HCT116 (cell line): ENCODE measurements around the gene SVIL. TPM values are rescaled to one million over a fixed set of nuclear protein-coding genes. Genes with fewer than 3 reads are reported as not detected.
"Not testable (repeated sequence)": the region's sequence is repeated elsewhere in the genome, so short reads cannot be mapped to it uniquely, and the experiment has no call there.

Experiments used
- ATAC-seq: fragments of 200-7000 bp; cut with Tn5 transposase; 2 replicates; pipeline ENCODE4 v1.9.1; 2020; ENCODE audit warnings: mild to moderate bottlenecking, moderate library complexity
- BruUV-seq: library from RNA; stranded (reverse); fragments of 400-500 nt; replicated peaks from 2 replicates; lab custom pipeline; 2021; lab: Mats Ljungman, UMichigan
- CTCF ChIA-PET: fragments of 300-600 bp; sonication (Branson Sonifier 250); formaldehyde crosslinking; loops from one replicate; lab custom pipeline; 2021; ENCODE audit warnings: antibody characterized with exemption; lab: Charles Lee
- POLR2A ChIA-PET: fragments of 300-600, 350-600 bp; sonication (Branson Sonifier 250); formaldehyde crosslinking; loops from one replicate; lab custom pipeline; 2021; ENCODE audit warnings: antibody characterized with exemption; lab: Charles Lee
- RAD21 ChIA-PET, 2 experiments: fragments of 300-600 bp; sonication (Branson Sonifier 250); formaldehyde crosslinking; loops; one replicate each; lab custom pipeline; 2023; ENCODE audit warnings: low total read pairs in 2 of 2; ENCODE audit not compliant: uncharacterized antibody in 2 of 2, unreplicated experiment in 2 of 2, low non-redundant PET in 1 of 2; lab: Charles Lee
- DNase-seq: peaks from one replicate; pipeline ENCODE4 v3.0.0-alpha.2; 2010; ENCODE audit warnings: low read depth, low spot score
- H2AFZ ChIP-seq: fragments of 200-600 bp; shearing (Covaris generic), sonication (generic); 2 replicates; pipeline ENCODE4 v1.6.1; 2017; ENCODE audit warnings: low read depth, mixed run types, mixed read lengths, antibody characterized with exemption, low read length; ENCODE audit not compliant: poor library complexity, severe bottlenecking
- H3K27ac ChIP-seq: 2 replicates; pipeline ENCODE4 v1.5.1; 2012; ENCODE audit warnings: low read depth, low read length
- H3K27me3 ChIP-seq: fragments of 200-600 bp; sonication (generic); 2 replicates; pipeline ENCODE4 v1.6.1; 2016; ENCODE audit warnings: mixed run types, low read length, mixed read lengths; ENCODE audit not compliant: insufficient read depth
- H3K36me3 ChIP-seq, 2 experiments: fragments of 200-500 bp in 1 of 2; fragments of 200-600 bp in 1 of 2; sonication (Bioruptor generic) in 1 of 2; sonication (generic) in 1 of 2; 2 replicates each; pipeline versions ENCODE4 v1.5.1 to v1.6.1; 2014 to 2016; ENCODE audit warnings: low read length in 2 of 2, inconsistent platforms in 1 of 2, mixed read lengths in 1 of 2, mixed run types in 1 of 2; ENCODE audit not compliant: insufficient read depth in 2 of 2, control insufficient read depth in 1 of 2
- H3K4me1 ChIP-seq, 2 experiments: fragments of 200-600 bp in 1 of 2; sonication (generic) in 1 of 2; 2 replicates each; pipeline versions ENCODE4 v1.5.1 to v1.6.1; 2012 to 2017; ENCODE audit warnings: low read length in 2 of 2, inconsistent platforms in 1 of 2, mild to moderate bottlenecking in 1 of 2, mixed read lengths in 1 of 2, mixed run types in 1 of 2, moderate library complexity in 1 of 2; ENCODE audit not compliant: insufficient read depth in 2 of 2, control insufficient read depth in 1 of 2
- H3K4me2 ChIP-seq: fragments of 200-600 bp; sonication (generic); 2 replicates; pipeline ENCODE4 v1.6.1; 2017; ENCODE audit warnings: mixed run types, low read length, mixed read lengths
- H3K4me3 ChIP-seq, 2 experiments: fragments of 200-600 bp in 1 of 2; sonication (generic) in 1 of 2; replicated peaks in 1 of 2; 2 replicates each; pipeline ENCODE4 v1.5.1; 2011 to 2016; ENCODE audit warnings: low read length in 2 of 2, control low read depth in 1 of 2, low read depth in 1 of 2, mild to moderate bottlenecking in 1 of 2, mixed read lengths in 1 of 2, mixed run types in 1 of 2
- H3K79me2 ChIP-seq: fragments of 200-600 bp; sonication (generic); 2 replicates; pipeline ENCODE4 v1.6.1; 2017; ENCODE audit warnings: mild to moderate bottlenecking, mixed run types, low read length, moderate library complexity, mixed read lengths; ENCODE audit not compliant: insufficient read depth
- H3K9ac ChIP-seq: fragments of 200-600 bp; sonication (generic); 2 replicates; pipeline ENCODE4 v1.6.1; 2016; ENCODE audit warnings: low read length, mixed read lengths
- H3K9me2 ChIP-seq: fragments of 200-600 bp; sonication (generic), shearing (Covaris generic); 2 replicates; pipeline ENCODE4 v1.6.1; 2017; ENCODE audit warnings: mixed run types, mild to moderate bottlenecking, moderate library complexity; ENCODE audit not compliant: insufficient read depth
- H3K9me3 ChIP-seq, 2 experiments: fragments of 200-500 bp in 1 of 2; fragments of 200-600 bp in 1 of 2; sonication (Bioruptor generic) in 1 of 2; sonication (generic) in 1 of 2; 2 replicates each; pipeline ENCODE4 v1.6.1; 2014 to 2017; ENCODE audit warnings: low read length in 2 of 2, mixed read lengths in 2 of 2, inconsistent platforms in 1 of 2, low read depth in 1 of 2, mild to moderate bottlenecking in 1 of 2, mixed run types in 1 of 2, moderate library complexity in 1 of 2; ENCODE audit not compliant: control insufficient read depth in 1 of 2, insufficient read depth in 1 of 2
- H4K20me1 ChIP-seq: fragments of 200-600 bp; sonication (generic), shearing (Covaris generic); 2 replicates; pipeline ENCODE4 v1.6.1; 2017; ENCODE audit warnings: mixed run types, mild to moderate bottlenecking, moderate library complexity; ENCODE audit not compliant: insufficient read depth
- intact Hi-C: fragments of 100-400 bp; cut with micrococcal nuclease; formaldehyde crosslinking; loops from 2 replicates; pipeline ENCODE4 v1.10.0; 2022
- total RNA-seq: library from RNA; stranded (reverse); gene quantifications from one replicate; pipeline ENCODE4 v1.2.1, GENCODE V29; 2021; ENCODE audit not compliant: unreplicated experiment
- TF ChIP-seq, protein P1 (sequence below), 3 experiments: fragments of 200-600 bp in 1 of 3; sonication (generic) in 1 of 3; IDR thresholded peaks in 2 of 3; conservative IDR thresholded peaks in 1 of 3; 2 replicates each; pipeline ENCODE4 v1.5.1; 2012 to 2017; ENCODE audit warnings: low read depth in 2 of 3, low read length in 2 of 3, antibody characterized with exemption in 1 of 3, borderline replicate concordance in 1 of 3, control low read depth in 1 of 3, mild to moderate bottlenecking in 1 of 3, mixed read lengths in 1 of 3, mixed run types in 1 of 3, moderate library complexity in 1 of 3; ENCODE audit not compliant: insufficient read depth in 1 of 3

The SVIL gene
- total RNA-seq, 1 experiment from 2014 or later, result 27.0 TPM

DNA sequence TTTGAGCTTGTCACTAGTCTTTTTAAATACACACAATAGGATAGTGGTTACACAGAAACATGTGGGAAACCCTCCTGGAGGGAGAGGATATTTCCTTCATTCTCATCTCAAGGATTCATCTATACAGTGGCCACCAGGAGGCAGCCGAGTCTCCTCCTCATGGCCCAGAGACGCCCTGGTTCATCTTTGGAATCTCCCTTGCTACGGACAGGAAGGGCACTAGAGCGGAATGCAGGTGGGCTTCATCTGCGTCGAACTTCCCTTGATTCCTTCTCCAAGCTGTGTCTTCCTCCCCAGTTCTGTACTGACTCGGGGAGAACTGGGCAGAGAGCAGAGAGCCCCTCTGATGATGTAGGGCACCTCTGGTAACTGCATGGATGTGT, 146.9 kb downstream of the SVIL start:
- intact Hi-C loops, result not testable (repeated sequence)

DNA sequence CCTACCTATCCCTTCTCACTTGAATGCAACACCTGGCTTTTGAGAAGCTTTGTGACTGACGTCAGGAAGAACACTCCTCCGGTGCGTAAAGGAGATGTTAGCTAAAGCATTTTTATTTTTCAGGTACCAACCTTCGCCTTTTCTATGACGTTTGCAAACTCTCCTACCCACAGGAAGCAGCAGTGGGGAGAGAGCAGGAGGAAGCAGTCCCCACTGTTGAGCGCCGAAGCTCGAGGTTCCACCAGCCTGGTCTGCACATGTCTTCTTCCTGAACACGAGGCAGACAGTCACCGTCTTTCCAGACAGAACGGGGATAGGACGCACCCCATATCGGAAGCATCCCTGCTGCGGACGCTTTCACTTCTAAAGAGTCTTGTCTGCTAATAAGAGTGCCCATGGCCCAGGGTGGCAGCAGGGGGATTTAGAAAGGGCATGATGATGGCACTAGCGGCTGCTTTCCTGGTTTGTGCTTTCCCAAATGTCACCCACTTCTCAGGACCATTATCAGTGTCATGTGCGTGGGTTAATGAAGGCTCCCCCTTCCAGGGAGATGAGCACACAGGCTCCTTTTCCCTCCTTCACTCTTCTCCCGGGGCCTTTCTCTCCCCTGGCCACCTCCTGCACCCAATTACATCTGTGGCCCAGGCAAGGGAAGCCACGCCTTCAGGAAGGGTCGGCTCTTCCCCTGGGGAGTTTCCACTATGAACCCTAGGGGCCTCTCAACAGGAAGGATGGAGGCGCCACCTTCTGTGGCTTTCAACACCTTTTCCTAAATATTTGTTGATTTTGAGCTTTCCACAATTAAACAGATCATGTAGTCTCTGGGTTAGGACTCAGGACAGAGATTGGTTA, 147.5 kb downstream of the SVIL start:
- H3K79me2 ChIP-seq, H2AFZ ChIP-seq, RAD21 ChIA-PET, POLR2A ChIA-PET, H3K4me1 ChIP-seq, H3K9me3 ChIP-seq, CTCF ChIA-PET, H4K20me1 ChIP-seq, H3K9me2 ChIP-seq, BruUV-seq, H3K4me2 ChIP-seq, H3K36me3 ChIP-seq, DNase-seq, H3K9ac ChIP-seq, intact Hi-C loops, H3K4me3 ChIP-seq, H3K27ac ChIP-seq, H3K27me3 ChIP-seq: not testable (repeated sequence)
- ATAC-seq, result peak; percentile 29; the same call in 1 of the 2 replicates

More for the DNA sequence above, 146.9 kb downstream of the SVIL start:
- TF ChIP-seq, protein P1, sequence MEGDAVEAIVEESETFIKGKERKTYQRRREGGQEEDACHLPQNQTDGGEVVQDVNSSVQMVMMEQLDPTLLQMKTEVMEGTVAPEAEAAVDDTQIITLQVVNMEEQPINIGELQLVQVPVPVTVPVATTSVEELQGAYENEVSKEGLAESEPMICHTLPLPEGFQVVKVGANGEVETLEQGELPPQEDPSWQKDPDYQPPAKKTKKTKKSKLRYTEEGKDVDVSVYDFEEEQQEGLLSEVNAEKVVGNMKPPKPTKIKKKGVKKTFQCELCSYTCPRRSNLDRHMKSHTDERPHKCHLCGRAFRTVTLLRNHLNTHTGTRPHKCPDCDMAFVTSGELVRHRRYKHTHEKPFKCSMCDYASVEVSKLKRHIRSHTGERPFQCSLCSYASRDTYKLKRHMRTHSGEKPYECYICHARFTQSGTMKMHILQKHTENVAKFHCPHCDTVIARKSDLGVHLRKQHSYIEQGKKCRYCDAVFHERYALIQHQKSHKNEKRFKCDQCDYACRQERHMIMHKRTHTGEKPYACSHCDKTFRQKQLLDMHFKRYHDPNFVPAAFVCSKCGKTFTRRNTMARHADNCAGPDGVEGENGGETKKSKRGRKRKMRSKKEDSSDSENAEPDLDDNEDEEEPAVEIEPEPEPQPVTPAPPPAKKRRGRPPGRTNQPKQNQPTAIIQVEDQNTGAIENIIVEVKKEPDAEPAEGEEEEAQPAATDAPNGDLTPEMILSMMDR (IDR thresholded peaks at IDR 0.05 in 2 of 3, conservative IDR thresholded peaks at IDR 0.05 in 1 of 3; ENCODE audit: borderline replicate concordance in 1 of 3, insufficient read depth in 1 of 3, low read depth in 2 of 3, low read length in 2 of 3), result peak in 1 of 3 experiments; percentile 31; a peak in 2 of 6 replicates
- H3K27me3 ChIP-seq, POLR2A ChIA-PET, H3K27ac ChIP-seq, H3K4me2 ChIP-seq, BruUV-seq, CTCF ChIA-PET, H3K36me3 ChIP-seq, H3K4me1 ChIP-seq, H3K79me2 ChIP-seq, H3K9me3 ChIP-seq, H3K4me3 ChIP-seq, RAD21 ChIA-PET, H4K20me1 ChIP-seq, DNase-seq, H2AFZ ChIP-seq, H3K9me2 ChIP-seq, H3K9ac ChIP-seq: not testable (repeated sequence)
- ATAC-seq, result peak; percentile 89
